ENCODE results near the gene PRPF31.
A peak's percentile ranks its signal among the peaks of the same experiment; 100 is the strongest.
"Not testable (repeated sequence)": the region's sequence is repeated elsewhere in the genome, so short reads cannot be mapped to it uniquely, and the experiment has no call there.

PRPF31 gene

DNA sequence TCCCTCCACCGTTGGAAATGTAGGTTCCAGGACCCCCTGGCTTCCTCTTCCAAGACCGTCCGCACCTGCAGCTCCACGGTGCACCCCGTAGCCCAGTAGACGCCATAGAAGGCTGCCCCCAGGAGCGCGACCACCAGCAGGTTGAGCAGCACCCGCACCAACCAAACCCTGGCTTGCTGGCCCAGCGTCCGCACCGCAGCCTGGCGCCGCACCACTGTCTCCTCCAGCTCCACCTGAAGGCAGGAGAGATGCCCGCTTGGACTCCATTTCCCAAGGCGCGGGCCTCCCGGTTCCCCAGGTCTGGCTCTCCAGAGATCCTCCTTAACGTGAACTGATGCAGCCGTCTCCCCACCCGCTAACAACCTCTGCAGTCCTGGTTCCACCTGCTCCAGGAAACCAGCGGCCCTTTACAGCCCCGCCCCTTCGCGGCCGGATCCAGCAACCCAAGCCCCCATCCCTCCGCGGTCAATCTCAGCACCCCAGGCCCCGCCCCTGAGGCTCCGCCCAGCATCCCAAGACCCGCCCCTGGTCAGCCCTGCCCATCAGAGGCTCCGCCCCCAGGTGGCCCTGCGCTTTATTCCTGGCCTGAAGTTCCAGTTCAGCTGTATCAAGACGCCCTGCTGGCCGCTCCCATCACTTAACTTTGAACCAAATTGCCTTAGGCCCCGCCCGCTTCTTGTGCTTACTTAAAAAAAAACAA lies 49.0 kb downstream of the PRPF31 start:
- no peak for DNase-seq (ENCODE audit: low read depth)

DNA sequence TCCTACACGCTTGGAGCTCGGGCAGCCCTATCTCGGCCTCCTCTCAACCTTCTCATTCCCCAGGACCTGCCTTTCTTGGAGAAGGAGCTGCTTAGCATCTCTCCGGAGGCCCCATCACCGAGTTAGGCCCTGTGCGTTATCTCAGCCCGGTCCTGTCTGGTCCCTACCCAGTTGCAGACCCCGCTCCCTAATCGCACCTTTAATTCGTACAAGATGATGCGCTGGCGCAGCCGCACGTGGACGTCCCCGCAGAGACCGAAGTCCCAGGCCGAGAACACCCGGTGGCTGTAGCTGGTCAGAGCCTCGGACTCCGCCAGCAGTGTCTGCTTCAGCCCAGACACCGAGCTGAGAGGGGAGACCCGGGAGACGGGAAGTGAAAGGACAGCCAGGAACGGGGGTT lies 49.7 kb downstream of the PRPF31 start:
- DNase-seq (ENCODE audit: low read depth): no peak

DNA sequence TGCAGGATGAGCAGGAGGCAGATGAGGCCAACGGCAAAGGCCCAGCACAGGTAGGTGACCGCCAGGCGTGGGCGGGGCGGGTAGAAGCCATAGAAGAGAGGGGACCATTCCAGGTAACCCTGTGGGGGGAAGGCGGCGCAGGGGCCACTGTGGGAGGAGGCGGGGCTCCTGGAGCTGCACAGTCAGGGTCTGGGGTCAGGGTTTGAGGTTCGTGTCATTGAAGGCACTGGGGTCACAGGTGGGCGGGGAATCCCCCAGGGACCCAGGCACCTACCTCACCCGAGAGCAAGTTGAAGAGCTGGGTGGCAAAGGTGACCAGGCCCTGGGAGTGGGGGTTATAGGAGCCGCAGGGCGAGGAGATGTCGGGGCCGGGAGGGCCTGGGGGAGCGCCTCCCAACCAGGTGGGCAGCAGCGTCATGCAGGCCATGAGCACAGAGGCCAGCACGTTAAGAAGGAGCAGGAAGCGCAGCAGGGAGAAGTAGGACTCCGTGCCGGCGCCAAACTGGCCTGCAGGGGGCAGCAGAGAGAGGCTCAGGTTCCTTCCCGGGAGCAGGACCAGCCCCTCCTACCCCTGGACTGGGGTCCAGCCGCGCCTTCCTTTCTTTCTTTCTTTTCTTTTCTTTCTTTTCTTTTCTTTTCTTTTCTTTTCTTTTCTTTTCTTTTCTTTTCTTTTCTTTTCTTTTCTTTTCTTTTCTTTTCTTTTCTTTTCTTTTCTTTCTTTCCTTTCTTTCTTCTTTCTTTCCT lies 52.8 kb downstream of the PRPF31 start:
- peak; percentile 55 for DNase-seq (ENCODE audit: low read depth)

DNA sequence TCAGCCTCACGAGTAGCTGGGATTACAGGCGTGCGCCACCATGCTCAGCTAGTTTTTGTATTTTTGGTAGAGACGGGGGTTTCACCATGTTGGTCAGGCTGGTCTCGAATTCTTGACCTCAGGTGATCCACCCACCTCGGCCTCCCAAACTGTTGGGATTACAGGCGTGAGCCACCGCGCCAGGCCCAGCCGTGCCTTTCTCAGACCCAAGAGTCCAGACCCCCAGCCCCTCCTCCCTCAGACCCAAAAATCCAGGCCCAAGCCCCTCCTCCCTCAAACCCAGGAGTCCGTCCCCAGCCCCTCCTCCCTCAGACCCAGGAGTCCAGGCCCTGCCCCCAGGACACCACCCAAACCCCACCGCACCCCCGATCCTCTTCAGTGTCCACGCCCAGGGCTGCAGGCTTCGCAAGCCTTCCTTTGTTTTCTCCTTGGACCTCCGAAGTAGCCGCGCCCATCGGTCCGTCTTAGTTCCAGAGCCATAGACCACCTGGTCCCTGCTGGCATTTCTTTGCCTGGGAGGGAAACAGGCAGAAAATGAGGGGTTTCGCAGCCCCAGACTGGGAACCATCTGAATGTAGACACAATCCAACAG lies 53.7 kb downstream of the PRPF31 start:
- DNase-seq (ENCODE audit: low read depth): no peak

DNA sequence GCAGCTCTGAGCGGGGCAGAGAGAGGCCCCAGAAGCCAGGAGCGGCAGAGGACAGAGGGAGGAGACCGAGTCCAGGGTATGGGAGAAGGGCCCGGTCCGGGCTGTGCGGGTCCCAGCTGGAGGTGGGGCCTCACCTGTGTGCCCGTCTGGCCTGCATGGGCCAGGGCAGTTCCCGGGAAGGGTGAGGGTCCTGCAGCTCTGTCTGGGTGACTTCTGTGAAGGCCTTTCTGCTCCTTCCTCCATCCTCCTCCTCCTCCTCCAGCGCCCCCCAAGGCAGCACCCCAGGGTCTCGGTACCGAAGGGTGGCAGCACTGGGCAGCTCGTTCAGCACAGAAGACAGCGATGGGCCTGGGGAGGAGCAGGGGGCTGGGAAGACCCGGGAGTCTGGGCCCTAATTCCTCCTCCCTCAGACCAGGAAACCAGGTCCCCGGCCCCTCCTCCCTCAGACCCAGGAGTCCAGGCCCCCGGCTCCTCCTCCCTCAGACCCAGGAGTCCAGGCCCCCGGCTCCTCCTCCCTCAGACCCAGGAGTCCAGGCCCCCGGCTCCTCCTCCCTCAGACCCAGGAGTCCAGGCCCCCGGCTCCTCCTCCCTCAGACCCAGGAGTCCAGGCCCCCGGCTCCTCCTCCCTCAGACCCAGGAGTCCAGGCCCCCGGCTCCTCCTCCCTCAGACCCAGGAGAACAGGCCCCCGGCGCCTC lies 56.3 kb downstream of the PRPF31 start:
- DNase-seq (ENCODE audit: low read depth): not testable (repeated sequence)

DNA sequence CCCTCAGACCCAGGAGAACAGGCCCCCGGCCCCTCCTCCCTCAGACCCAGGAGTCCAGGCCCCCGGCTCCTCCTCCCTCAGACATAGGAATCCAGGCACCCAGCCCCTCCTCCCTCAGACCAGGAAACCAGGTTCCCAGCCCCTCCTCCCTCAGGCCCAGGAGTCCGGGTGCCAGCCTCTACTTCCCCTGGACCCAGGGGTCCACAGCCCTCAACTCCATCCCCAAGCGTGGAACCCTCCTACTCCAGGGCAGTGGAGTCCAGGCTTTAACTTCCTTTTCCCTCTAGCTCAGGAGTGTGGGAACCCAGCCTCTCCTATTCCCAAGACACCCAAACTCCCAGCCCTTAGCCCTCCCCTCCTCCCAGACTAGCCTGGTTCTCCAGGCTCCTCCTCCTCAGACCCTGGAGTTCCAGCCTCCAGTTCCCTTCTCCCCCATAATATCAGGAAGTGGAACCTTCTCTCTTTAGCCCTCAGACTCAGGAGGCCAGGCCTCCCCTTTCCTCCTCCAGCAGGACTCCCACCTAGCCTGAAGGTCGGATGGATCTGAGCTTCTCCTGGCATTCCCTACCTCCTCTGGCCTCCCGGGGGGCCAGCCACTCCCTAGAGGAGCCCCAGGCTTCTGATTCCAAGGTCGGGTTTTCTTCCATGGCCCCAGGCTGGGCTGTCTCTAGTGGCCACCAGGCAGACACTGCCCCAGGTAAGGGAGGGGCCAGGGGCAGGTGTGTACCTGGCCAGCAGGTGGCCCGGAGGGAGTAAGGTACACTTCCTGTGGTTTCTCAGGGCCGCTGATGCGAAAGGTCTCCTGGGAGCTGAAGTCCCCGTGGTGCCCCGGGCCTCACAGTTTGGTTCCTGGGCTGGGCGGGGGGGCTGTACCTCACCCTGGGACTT lies 57.2 kb downstream of the PRPF31 start, which contains the start of gene TMC4:
TSS of gene TMC4 (minus strand) at position 690 of the 888 bp plus-strand sequence. CDS start at position 647, 43 bp downstream.
- DNase-seq (ENCODE audit: low read depth): no peak

DNA sequence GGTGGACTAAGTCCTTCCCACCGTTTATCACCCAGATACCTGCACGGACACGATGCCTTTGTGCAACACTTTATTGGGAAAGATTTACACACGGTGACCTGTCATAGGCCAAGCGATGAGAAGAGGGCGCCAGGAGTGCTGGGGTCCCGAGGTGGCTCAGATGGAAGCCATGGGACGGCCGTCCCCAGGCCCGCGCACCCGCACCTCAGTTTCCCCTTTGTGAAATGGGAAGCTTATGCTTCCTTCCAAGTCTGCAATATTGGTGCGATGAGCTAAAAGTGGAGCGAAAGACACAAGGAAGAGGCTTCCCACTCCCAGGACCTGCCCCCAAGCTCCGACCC lies 57.8 kb downstream of the PRPF31 start:
- DNase-seq (ENCODE audit: low read depth): no peak

DNA sequence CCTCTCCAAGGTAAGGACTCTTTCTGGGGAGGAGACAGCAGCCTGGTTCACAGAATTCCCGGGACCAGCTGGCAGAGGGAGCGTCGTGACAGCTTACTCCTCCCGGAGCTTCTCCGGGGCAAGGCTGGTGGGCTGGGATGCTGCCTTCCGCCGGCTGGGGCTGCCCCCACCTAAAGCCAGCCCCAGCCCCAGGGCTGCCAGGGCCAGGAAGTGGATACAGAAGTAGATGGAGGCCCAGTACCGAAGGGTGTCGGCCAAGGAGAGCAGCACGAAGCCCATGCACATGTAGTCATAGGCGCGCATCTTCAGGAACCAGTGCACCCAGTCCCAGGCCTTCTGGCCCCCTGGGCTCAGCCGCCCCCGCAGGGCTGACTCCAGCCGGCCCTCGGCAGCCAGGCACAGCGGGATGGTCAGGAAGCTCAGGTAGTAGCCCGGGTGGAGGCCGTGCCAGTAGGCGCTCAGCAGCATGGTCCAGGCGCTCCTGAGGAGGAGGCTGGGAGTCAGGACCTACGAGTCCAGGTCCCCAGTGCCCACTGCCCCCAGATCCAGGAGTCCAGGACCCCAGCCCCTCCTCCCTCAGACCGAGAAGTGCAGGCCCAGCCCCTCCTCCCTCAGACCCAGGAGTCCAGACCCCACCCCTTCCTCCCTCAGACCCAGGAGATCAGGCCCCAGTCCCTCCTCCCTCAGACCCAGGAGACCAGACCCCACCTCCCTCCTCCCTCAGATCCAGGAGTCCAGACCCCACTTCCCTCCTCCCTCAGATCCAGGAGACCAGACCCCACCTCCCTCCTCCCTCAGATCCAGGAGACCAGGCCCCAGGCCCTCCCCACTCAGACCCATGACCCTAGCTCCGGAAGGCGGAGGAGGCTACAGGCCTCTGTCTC lies 58.6 kb downstream of the PRPF31 start:
- DNase-seq (ENCODE audit: low read depth): no peak

DNA sequence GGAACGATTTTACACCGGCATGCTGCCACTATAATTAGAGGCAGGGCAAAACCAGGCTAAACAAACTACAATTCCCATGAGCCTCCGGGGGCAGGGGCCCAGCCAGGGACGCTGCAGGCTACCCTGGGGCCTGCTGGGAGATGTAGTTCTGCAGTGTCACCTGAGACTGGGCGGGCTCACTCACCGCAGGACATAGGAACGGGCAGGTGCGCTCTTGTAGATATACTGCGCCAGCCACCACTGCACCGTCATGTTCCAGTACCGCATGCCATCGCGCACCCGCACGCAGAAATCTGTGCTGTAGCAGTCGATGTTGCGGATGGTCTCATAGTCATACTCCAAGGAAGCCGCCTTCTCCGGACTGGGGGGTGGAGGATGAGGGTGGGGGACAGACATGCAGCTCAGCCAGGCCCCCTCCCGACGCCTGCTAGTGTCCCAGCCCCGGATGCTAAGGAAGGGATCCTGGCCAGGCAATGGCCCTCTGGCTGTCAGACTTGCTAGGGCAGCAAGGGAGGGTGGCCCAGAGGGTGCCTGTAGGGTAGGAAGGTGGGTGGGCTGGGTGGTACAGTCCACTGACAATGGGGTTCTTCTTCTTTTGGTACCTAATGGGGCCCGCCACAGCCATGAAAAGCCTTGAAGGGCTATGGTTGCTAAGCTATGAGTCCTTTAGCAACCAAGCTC lies 63.2 kb downstream of the PRPF31 start:
- no peak for DNase-seq (ENCODE audit: low read depth)

DNA sequence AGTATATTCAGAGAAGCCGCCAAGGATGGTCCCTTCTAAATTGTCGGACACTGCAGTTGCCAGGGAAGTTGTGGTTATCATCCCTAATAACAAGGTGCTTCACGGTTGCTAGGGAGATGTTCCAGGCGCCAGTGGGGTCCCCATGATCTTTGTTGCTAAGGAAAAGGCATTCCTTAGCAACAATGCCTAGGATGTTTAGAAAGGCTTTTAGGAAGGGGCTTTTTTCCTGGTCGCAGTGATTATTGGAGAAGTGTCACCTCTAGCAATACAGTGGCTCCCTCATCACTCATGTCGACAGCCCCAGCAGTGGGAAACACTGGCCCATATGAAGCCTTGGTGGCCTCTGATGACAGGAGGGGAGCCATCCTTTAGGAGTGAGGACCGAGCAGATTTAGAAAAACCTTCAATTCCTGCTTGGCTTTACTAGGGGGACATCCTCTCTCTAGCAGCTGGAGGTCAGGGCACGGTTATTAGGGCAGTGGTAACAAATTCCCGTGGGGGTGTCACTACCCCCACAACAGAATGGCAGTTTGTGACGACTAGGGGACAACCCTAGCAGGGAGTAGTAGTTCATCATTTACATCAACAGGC lies 63.8 kb downstream of the PRPF31 start:
- DNase-seq (ENCODE audit: low read depth): no peak

DNA sequence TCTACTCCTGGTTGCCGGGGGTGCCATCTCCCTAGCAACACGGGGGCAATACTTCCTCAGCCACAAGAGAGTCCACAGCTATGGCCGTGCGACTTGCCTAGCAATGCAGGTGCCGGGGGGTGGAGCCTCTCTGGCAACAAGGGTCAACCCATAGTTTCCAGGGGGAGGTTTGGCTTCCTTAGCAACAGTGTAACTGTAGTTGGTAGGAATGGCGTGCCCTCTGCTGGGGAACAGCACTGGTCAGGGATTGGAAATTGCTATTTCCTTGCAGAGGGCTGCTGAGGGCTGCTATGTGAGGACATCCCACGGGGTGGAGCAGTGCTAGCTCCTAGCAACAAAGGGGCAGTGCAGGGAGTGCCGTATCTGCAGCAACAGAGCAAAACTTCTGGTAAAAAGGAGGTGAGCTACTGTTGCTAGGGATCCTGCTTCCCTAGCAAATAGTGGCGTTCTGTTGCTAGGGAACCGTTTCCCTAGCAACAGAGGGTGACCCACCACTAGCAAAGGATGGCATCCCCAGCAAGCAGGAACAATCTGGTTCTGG lies 64.4 kb downstream of the PRPF31 start:
- DNase-seq (ENCODE audit: low read depth): no peak

DNA sequence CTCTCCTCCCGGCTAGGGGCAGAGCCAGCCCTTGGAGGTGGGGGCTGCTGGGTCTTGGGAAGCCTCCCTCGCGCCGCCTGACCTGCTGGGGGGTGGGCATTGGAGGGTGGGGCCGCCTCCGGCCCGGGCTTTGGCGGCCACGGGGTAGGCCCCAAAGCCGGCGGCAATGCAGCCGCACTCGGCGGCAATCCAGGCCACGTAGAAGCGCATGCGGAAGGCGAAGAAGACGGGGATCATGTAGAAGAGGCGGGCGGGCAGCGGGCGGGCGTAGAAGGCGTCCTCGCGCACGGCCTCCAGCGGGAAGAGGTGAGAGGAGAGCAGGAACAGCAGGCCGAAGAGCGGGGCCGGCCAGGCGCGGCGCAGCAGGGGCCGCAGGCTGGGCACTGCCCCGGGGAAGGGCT lies 65.1 kb downstream of the PRPF31 start:
- DNase-seq (ENCODE audit: low read depth): no peak
